SK-N-MC (cell line): ENCODE results near the gene PRDX1.

ENCODE experiments used
- EZH2 ChIP-seq: fragments of 200-600 bp; sonication (generic); IDR thresholded peaks from one replicate; pipeline ENCODE4 v1.6.1; 2017; ENCODE audit warnings: antibody characterized with exemption
- FOXP2 ChIP-seq: optimal IDR thresholded peaks from 2 replicates; pipeline ENCODE3; 2011; ENCODE audit warnings: mild to moderate bottlenecking, moderate library complexity; ENCODE audit not compliant: insufficient read depth; ENCODE audit errors: extremely low read length, control extremely low read depth
- POLR2AphosphoS5 ChIP-seq: IDR thresholded peaks from 2 replicates; pipeline ENCODE4 v1.6.1; 2012; ENCODE audit warnings: mild to moderate bottlenecking, low read depth, low read length, borderline replicate concordance

DNA sequence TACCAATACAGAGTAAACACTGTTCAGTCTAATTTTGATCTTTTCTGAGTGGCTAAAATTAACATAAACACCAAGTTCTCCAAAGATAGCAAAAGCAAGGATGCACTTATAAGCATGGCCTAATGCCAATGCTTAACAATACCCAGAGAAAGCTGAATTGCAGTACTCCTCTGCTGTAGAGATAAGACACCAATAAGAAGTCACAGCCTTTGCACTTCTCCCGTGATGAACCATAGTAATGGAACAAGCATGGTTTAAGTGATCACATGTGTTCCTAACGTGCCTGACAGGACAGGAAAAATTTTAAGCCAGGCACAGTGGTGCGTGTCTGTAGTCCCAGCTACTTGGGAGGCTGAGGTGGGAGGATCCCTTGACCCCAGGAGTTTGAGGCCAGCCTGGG is 5.6 kb downstream of the PRDX1 start:
- TF ChIP-seq POLR2AphosphoS5, result no peak
- no peak for TF ChIP-seq EZH2
- TF ChIP-seq FOXP2, result no peak
